Jurkat, Clone E6-1 (cell line): Measurements from ENCODE around the gene MAP3K5.

Source experiments
- DNase-seq: peaks from one replicate; pipeline ENCODE4 v3.0.0-alpha.2; 2011; ENCODE audit warnings: low read depth, low spot score
- H3K4me3 ChIP-seq: 2 replicates; pipeline ENCODE4 v1.5.1; 2011; ENCODE audit warnings: mild to moderate bottlenecking, low read length, control low read depth, moderate library complexity

The MAP3K5 gene

DNA sequence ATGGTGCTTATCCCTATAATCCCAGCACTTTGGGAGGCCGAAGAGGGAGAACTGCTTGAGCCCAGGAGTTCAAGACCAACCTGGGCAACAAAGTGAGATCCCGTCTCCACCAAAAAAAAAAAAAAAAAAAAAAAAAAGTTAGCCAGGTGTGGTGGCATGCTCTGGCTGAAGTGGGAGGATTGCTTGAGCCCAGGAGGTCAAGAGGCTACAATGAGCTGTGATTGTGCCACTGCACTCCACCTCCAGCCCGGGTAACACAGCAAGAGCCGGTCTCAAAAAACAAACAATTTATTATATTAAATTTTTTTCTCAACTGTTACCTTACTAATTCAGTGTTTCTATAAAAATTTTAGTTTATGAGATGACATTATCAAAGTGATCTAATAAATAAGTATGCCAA lies 156.7 kb downstream of the MAP3K5 start:
- H3K4me3 ChIP-seq = no peak overlapping the region

DNA sequence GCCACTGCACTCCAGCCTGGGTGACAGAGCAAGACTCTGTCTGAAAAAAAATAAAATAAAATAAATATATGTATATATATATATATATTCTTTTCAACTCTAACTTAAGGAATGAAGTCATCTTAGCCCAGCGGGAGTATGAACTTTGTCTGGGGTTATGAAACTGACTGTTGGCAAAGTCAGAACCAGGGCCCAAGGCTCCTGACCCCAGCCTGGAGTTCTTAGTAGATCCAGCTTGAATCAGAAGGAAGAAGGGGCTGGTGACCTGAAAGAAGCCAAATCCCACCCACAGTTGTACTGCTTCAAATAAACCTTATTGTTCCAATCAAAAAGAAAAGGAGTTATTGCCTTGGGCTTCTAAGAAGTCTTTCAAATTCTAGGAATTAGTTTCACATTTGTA lies 158.9 kb downstream of the MAP3K5 start:
- DNase-seq = no peak
- no peak overlapping the region for H3K4me3 ChIP-seq

More for the DNA sequence above, 156.7 kb downstream of the MAP3K5 start:
- DNase-seq = no peak

DNA sequence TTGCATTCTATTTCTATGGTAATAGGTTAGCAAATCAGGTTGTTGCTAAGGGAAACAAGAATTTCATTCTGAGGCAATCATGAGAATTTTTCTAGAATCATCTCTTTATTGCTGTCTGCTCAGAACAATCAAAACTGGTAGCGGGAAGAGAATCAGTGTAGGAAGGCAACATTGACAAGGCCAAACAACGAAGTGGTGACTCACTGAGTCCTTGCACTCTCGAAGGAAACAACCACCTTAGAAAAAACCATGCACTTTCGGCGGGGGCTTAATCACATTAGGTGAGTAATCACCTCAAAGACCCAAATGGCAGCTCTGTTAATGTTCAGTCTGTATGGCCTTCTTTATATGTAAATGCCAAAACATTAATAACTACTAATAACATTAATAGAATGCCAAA lies 163.3 kb downstream of the MAP3K5 start:
- no peak overlapping the region for H3K4me3 ChIP-seq
- no peak for DNase-seq

DNA sequence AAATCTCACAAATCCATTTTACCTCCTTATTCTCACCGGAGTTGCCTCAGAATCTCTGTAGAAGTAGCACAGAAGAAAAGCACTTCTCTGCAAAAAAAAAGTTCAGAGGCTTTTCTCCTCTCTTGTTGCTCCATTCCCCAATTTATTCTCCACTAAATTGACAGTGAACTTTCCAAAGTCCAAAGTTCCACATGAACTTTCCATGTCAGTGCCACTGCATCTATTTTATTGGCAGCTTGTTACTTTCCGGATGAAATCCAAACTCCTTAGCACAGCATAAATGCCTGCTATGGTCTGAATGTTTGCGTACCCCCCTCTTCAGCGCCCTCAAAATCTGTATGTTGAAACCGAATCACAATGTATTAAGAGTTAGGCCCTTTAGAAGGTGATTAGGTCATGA lies 165.1 kb downstream of the MAP3K5 start:
- no peak for DNase-seq
- H3K4me3 ChIP-seq = no peak overlapping the region

DNA sequence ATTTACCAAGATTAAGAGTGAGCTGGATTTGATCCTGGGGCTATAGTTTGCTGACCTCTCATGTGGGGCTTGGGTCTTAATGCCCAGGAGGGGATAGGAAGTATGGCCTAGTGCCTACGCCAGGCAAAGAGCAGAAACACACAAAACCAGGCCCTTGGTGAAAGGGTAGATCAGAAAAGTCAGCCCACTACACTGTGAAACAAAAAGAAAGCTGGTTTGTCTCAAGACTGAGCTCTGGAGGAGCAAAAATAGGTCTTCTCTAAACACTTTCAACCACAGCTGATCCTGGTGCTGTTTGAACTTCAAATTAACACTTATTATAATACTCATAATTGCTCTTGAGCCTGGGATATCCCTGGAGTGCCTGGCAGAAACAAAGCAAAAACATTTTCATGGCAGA lies 167.0 kb downstream of the MAP3K5 start:
- no peak for DNase-seq

DNA sequence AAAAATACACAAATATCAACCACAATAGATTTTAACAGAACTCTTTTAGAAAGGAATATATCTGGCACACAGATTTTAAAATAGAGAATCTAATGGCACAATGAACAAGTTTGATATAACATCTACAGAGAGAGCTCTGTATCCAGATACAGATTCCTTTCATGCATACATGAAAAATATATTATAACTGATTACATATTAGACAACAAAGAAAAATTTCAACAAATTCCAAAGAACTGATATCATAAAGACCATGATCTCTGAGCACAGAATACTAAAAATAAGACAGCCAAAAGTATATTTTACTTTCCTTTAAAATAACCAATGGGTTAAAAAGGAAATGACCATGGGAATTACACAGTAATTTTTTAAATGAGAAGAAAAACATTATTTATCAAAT lies 167.9 kb downstream of the MAP3K5 start:
- H3K4me3 ChIP-seq = no peak overlapping the region
- DNase-seq = no peak

More for the DNA sequence above, 167.0 kb downstream of the MAP3K5 start:
- no peak overlapping the region for H3K4me3 ChIP-seq

GRCh38 chr6:136618086-136618485 lies 174.2 kb downstream of the MAP3K5 start:
- H3K4me3 ChIP-seq = no peak overlapping the region
- no peak for DNase-seq

DNA sequence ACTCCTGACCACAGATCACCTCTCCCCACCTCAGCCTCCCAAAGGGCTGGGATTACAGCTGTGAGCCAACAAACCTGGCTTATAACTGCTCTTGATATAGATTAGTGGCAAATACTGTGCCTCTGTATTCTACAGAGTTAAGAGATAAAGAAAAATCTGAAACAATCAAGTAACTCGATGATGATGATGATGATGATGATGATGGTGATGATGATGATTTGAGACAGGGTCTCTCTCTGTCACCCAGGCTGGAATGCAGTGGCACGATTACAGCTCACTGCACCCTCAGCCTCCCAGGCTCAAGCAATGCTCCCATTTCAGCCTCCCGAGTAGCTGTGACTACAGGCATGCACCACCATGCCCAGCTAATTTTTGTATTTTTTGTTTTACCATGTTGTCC lies 175.8 kb downstream of the MAP3K5 start:
- no peak for DNase-seq
- H3K4me3 ChIP-seq = no peak overlapping the region

DNA sequence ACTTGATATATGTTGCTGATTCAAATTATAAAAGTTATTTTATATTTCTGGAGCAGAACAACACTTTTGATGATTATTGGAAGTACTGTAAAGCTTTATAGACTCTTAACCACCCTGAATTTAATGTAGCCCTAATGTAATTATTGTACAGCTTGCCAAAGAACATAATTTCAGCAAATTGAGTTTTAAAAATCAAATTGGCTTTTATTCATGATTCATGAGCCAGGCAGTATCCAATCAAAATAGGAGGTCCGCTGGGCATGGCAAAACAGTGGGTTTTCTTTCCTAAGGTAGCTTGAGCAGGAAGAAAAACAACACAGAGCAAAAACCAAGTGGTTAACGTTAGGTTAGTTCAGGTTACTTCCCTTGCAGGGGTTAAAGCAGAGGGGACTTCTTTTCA lies 177.3 kb downstream of the MAP3K5 start:
- H3K4me3 ChIP-seq = no peak overlapping the region
- DNase-seq = no peak

DNA sequence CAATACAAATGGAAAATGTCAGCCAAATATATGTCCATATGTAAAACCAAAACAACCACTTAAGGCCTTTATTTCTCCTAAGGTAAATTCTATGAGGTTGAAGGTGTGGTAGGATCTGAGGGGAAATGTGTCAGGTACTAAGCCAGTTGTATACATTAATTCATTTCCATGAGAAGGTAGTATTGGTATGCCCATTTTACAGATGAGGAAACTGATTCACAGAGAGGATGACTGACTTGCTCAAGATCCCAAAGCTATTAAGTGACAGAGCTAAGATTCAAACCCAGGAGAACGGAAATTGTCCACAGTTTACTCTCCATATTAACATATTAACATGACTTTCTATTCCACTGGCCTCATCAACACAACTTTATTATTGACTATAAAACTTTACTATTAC lies 177.9 kb downstream of the MAP3K5 start:
- no peak for DNase-seq

GRCh38 chr6:136613477-136613876 lies 178.8 kb downstream of the MAP3K5 start:
- no peak overlapping the region for H3K4me3 ChIP-seq
- DNase-seq = no peak

More for the DNA sequence above, 177.9 kb downstream of the MAP3K5 start:
- no peak overlapping the region for H3K4me3 ChIP-seq

DNA sequence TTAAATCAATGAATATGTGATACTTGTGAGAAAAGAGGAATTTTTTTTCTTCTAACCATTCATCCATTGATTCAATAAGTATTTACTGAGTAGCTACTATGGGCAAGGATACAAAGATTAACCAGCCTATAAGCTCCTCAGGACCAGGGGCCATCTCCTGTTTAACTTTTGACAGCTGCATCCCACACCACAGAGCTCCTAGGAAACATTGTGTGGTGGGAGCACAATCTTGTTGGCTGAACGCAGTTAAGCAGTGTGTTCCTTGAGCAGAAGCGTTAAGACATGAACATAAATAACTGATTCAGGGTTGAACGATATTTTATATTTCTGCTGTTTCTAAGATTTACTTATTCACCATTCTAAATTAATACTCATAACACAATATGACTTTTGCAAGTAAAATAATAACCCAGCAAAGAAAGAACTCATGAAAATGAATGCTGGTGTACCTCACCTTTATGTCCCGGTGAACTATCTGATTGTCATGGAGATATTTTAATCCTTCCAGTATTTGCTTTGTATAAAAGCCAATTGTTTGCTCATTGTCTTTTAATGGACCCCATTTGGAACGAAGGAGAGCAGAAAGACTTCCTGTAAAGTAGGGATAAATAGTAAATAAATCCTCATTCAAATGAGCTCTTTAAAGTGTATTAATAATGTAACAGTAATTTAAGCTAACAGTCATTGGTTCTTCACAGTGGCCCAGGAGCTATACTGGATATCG lies 179.4 kb downstream of the MAP3K5 start:
- no peak overlapping the region for H3K4me3 ChIP-seq
- DNase-seq = no peak

- DNase-seq = no peak
- no peak overlapping the region for H3K4me3 ChIP-seq
These were observed 180.5 kb downstream of the MAP3K5 start for GRCh38 chr6:136611746-136612145.

- no peak overlapping the region for H3K4me3 ChIP-seq
- DNase-seq = no peak
These were observed 181.1 kb downstream of the MAP3K5 start for GRCh38 chr6:136611133-136611532.

- DNase-seq = no peak
- H3K4me3 ChIP-seq = no peak overlapping the region
These were observed 182.2 kb downstream of the MAP3K5 start for GRCh38 chr6:136609873-136610706.

DNA sequence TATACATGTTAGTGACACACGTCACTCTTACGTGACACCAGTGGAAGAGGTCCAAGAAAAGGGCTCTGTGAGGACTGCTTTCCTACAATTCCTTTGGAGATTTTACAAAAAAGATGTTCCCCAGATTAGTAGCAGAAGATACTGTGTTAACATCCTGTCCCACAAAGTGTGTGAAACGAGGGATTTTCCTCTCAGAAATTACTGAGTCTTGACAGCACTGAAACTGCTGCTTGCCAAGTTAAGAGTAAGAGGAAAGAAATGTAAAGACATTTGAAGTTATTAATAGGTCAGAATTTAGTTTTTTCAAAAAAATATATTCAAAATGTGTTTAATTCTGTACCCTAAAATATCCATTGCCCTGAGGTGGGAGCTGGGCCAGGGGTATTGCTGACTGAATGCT lies 183.3 kb downstream of the MAP3K5 start:
- no peak overlapping the region for H3K4me3 ChIP-seq
- DNase-seq = no peak

DNA sequence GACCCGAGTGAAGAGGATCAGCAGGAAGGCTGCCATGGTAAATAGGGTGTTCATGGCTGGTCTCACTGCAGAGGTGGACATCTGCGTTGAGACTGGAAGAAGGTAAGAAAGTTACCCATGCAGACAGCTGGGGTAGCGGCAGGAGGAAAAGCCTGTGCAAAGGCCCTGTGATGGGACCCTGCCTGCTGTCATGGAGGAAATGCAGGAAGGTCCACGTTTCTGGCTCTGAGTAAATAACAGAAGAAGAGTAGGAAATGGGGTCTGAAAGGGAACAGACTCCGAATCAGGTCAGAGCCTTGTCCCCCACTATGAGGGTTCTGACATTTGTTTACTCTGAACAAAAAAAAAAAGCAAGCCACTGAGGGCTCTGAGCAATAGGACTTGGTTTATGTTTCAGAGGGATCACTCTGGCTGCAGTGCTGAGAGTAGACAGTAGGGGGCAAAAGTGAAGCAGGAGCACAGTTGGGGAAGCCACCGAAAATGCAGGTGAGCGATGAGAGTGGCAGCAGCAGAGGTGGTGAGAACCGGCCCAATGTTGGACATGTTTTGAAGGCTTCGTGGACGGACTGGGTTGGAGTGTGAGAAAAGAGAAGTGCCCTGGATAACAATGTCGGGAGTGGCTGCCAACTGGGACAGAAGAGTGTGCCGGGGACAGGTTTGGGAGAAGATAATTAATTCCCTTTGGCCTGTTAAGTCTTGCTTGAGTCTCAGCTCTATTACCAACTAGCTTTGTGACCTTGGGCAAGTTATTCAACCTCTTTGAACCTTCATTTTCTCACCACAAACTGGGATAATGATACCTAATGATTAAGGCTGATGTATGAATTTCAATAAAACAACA lies 184.1 kb downstream of the MAP3K5 start:
- DNase-seq = peak; percentile 65
- no peak overlapping the region for H3K4me3 ChIP-seq

GRCh38 chr6:136607204-136607931 lies 184.9 kb downstream of the MAP3K5 start:
- no peak overlapping the region for H3K4me3 ChIP-seq

DNA sequence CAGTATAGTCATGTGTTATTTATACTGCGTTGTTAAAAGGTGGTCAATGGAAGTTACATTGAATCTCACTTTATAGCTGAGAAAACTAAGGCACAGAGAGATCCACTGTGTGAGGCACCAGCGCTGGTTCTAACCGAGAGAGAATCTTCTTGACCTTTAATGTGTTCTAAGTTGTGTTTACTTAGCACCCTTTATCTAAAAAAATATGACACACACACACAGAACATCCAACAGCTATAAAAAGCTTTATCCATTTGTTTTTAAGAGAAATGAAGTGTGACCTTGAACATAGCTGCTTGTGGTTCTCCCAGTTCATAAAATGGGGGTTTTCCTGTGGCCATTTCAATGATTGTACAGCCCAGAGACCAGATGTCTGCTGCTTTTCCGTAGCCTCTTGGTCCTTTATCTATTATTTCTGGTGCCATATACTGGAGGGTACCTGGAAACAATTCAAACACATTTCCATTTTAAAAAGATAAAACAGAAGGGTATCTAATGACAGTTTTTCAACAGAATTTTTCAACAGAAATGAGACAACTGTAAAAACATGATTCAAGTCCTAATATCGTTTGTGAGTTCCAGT lies 187.3 kb downstream of the MAP3K5 start:
- DNase-seq = no peak
- no peak overlapping the region for H3K4me3 ChIP-seq

More at GRCh38 chr6:136607204-136607931, 184.9 kb downstream of the MAP3K5 start:
- DNase-seq = no peak
